LNCaP clone FGC (cell line): ENCODE data around the gene KIF5B.
"Not testable (repeated sequence)": the region's sequence is repeated elsewhere in the genome, so short reads cannot be mapped to it uniquely, and the experiment has no call there.

Source experiments
- DNase-seq: peaks from one replicate; pipeline ENCODE4 v3.0.0-alpha.2; 2011; ENCODE audit warnings: low read depth
- H3K4me3 ChIP-seq: 2 replicates; pipeline ENCODE4 v1.5.1; 2011; ENCODE audit warnings: mild to moderate bottlenecking, low read depth, low read length, control low read depth
- CTCF ChIP-seq: IDR thresholded peaks from 2 replicates; pipeline ENCODE4 v1.5.1; 2012; ENCODE audit warnings: mild to moderate bottlenecking; ENCODE audit not compliant: control insufficient read depth, insufficient read depth; ENCODE audit errors: extremely low read depth

KIF5B gene

GRCh38 chr10:32049113-32049512 is 7.1 kb downstream of the KIF5B start:
- no peak overlapping the region for H3K4me3 ChIP-seq
- no peak for TF ChIP-seq CTCF
- no peak for DNase-seq

GRCh38 chr10:32048282-32048681 is 7.9 kb downstream of the KIF5B start:
- no peak for TF ChIP-seq CTCF
- no peak for DNase-seq
- no peak overlapping the region for H3K4me3 ChIP-seq

- no peak overlapping the region for H3K4me3 ChIP-seq
- TF ChIP-seq CTCF = no peak
- no peak for DNase-seq
Observed at GRCh38 chr10:32047881-32048280, 8.3 kb downstream of the KIF5B start.

- H3K4me3 ChIP-seq = no peak overlapping the region
- no peak for DNase-seq
- TF ChIP-seq CTCF = no peak
Observed at GRCh38 chr10:32046151-32046550, 10.1 kb downstream of the KIF5B start.

GRCh38 chr10:32042730-32043129 is 13.5 kb downstream of the KIF5B start:
- not testable (repeated sequence) for DNase-seq, H3K4me3 ChIP-seq

GRCh38 chr10:32041290-32042028 is 14.8 kb downstream of the KIF5B start:
- no peak for TF ChIP-seq CTCF
- no peak for DNase-seq
- no peak overlapping the region for H3K4me3 ChIP-seq

GRCh38 chr10:32039734-32040133 is 16.5 kb downstream of the KIF5B start:
- no peak overlapping the region for H3K4me3 ChIP-seq
- no peak for TF ChIP-seq CTCF
- DNase-seq = no peak
